RWPE2 (cell line): ENCODE results near the gene CLEC4F.

Experiments
- ATAC-seq: fragments of 200-7000 bp; cut with Tn5 transposase; 3 replicates; pipeline ENCODE4 v1.9.1; 2021; ENCODE audit warnings: low read depth
- DNase-seq: peaks from one replicate; pipeline ENCODE4 v3.0.0-alpha.2; 2020; ENCODE audit warnings: low spot score
- H3K27ac ChIP-seq: fragments of 450-650 bp; 2 replicates; pipeline ENCODE4 v1.5.1; 2017; ENCODE audit warnings: mild to moderate bottlenecking; ENCODE audit not compliant: poor library complexity, severe bottlenecking
- H3K27me3 ChIP-seq: fragments of 250-450 bp; sonication (Bioruptor Pico); 2 replicates; pipeline ENCODE4 v1.5.1; 2021; ENCODE audit warnings: mild to moderate bottlenecking, moderate library complexity; ENCODE audit not compliant: insufficient read depth, poor library complexity, severe bottlenecking
- H3K36me3 ChIP-seq: fragments of 250-450 bp; sonication (Bioruptor Pico); 2 replicates; pipeline ENCODE4 v1.5.1; 2020; ENCODE audit warnings: low read depth, mild to moderate bottlenecking, moderate library complexity
- H3K4me1 ChIP-seq: fragments of 250-450 bp; sonication (Bioruptor Pico); 2 replicates; pipeline ENCODE4 v1.5.1; 2021; ENCODE audit warnings: mild to moderate bottlenecking, moderate library complexity; ENCODE audit not compliant: insufficient read depth, poor library complexity, severe bottlenecking
- H3K4me3 ChIP-seq: fragments of 250-450 bp; sonication (Bioruptor Pico); 2 replicates; pipeline ENCODE4 v1.5.1; 2021; ENCODE audit warnings: mild to moderate bottlenecking, moderate library complexity; ENCODE audit not compliant: severe bottlenecking
- H3K9me3 ChIP-seq: fragments of 250-450 bp; sonication (Bioruptor Pico); 2 replicates; pipeline ENCODE4 v1.5.1; 2021; ENCODE audit warnings: mild to moderate bottlenecking, moderate library complexity; ENCODE audit not compliant: severe bottlenecking
- CTCF ChIP-seq: fragments of 450-650 bp; IDR thresholded peaks from one replicate; pipeline ENCODE4 v1.5.1; 2017; ENCODE audit warnings: mild to moderate bottlenecking, moderate library complexity; ENCODE audit not compliant: poor library complexity, severe bottlenecking

CLEC4F gene

GRCh38 chr2:70817284-70817954 lies 3.0 kb downstream of the CLEC4F start:
- Histone ChIP-seq H3K36me3 (no peaks in the 10 kb centered on the region), H3K9me3 (no peaks in the 10 kb centered on the region), H3K4me3 (no peak overlapping the region), H3K27ac (no peak overlapping the region), H3K4me1 (no peaks in the 10 kb centered on the region), H3K27me3 (peaks cover 13% of the 10 kb centered on the region)
- DNase-seq (no peak), ATAC-seq (no peak)
- no peak for TF ChIP-seq CTCF

- H3K9me3 ChIP-seq = no peaks in the 10 kb centered on the region
- DNase-seq (no peak), ATAC-seq (no peak)
- no peaks in the 10 kb centered on the region for H3K4me1 ChIP-seq
- H3K4me3 ChIP-seq = no peak overlapping the region
- no peak for TF ChIP-seq CTCF
- no peak overlapping the region for H3K27ac ChIP-seq
- H3K36me3 ChIP-seq = no peaks in the 10 kb centered on the region
- H3K27me3 ChIP-seq = peaks cover 13% of the 10 kb centered on the region
These were observed 3.7 kb downstream of the CLEC4F start for GRCh38 chr2:70816726-70817125.

- no peak overlapping the region for H3K4me3 ChIP-seq
- no peak for ATAC-seq
- TF ChIP-seq CTCF = no peak
- no peaks in the 10 kb centered on the region for H3K4me1 ChIP-seq
- no peak for DNase-seq
- no peaks in the 10 kb centered on the region for H3K9me3 ChIP-seq
- no peaks in the 10 kb centered on the region for H3K27me3 ChIP-seq
- H3K36me3 ChIP-seq = no peaks in the 10 kb centered on the region
- no peak overlapping the region for H3K27ac ChIP-seq
These were observed 11.1 kb downstream of the CLEC4F start for GRCh38 chr2:70808983-70809958.

- Histone ChIP-seq H3K27ac (no peak overlapping the region), H3K9me3 (no peaks in the 10 kb centered on the region), H3K27me3 (no peaks in the 10 kb centered on the region)
These were observed 12.6 kb downstream of the CLEC4F start for GRCh38 chr2:70807828-70808118.

More at GRCh38 chr2:70807828-70808118, 12.6 kb downstream of the CLEC4F start:
- no peaks in the 10 kb centered on the region for H3K4me1 ChIP-seq
- TF ChIP-seq CTCF = no peak
- no peaks in the 10 kb centered on the region for H3K36me3 ChIP-seq
- no peak for ATAC-seq
- H3K4me3 ChIP-seq = no peak overlapping the region
- no peak for DNase-seq
